Parietal lobe (tissue), 1 donor: Measurements from ENCODE around the gene PLA1A. TPM values are rescaled to one million over a fixed set of nuclear protein-coding genes. Genes with fewer than 3 reads are reported as not detected.

Experiments
- total RNA-seq: library from RNA; depleted of rRNA; stranded (reverse); fragments of >200 nt; gene quantifications from one replicate; pipeline ENCODE4 v1.2.3, GENCODE V29; 2014

PLA1A gene, protein sequence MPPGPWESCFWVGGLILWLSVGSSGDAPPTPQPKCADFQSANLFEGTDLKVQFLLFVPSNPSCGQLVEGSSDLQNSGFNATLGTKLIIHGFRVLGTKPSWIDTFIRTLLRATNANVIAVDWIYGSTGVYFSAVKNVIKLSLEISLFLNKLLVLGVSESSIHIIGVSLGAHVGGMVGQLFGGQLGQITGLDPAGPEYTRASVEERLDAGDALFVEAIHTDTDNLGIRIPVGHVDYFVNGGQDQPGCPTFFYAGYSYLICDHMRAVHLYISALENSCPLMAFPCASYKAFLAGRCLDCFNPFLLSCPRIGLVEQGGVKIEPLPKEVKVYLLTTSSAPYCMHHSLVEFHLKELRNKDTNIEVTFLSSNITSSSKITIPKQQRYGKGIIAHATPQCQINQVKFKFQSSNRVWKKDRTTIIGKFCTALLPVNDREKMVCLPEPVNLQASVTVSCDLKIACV
- total RNA-seq: 0.31 TPM

DNA sequence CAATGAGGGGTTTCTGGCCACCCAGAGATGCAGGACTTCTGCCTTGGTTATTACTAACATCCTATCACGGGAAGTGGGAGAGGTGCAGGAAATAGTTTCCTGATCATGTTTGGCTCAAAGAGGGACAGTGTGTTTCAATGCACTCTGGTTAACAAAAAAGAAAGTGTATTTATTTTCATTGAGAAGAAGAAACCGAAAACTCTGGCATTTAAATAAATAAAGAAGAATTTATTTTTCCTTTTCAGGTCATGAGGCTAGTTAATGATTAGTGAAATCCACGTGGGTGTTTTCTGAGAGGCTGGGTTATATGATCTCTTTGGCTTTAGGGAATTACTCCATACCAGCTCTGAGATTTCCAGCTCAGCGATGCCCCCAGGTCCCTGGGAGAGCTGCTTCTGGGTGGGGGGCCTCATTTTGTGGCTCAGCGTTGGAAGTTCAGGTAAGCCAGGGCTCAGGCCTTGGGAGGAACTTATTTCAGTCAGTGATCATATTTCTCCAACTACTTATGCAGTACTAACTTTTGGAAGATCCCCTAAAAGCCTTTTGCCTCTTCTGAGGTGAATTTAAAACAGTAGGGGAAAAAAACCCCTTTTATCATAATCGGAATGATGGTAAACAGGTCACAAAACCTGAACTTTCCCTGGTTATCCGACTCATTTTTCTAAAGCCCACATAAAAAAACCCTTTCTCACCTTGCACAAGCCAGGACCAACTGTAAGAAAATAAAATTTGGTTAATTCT is at the start of gene PLA1A:
Gene PLA1A (plus strand): TSS at position 338 of the 741 bp plus-strand sequence. CDS start 29 bp downstream, at position 367.

DNA sequence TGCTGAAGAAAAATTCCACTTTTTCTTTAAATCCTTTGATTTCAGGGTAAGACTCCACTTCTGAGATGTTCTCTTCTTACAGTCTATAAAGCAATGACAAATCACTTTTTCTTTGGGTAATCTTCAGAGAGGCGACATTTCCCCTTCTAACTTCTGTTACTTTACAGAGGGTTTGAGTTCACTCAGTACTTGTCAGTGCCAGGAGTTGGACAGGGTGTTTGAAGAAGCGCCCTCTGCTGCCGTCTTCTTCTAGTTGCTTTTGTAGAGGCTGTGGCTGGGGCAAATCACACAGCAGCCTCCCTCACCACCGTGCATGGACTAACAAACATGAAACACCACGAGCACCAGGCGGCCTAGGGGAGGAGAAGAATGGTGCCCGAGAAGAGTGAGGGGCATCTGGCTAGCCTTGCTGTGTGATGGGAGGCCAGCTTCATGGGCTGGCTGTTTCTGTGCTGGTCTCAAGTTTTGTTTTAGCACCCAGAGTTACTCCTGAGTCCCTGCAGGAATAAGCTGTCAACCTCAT is 38.2 kb upstream of the PLA1A start, which contains the start of gene CD80:
Gene CD80 (minus strand): TSS at position 174 of the 523 bp plus-strand sequence. CDS start 1,886 bp downstream, outside the sequence.

DNA sequence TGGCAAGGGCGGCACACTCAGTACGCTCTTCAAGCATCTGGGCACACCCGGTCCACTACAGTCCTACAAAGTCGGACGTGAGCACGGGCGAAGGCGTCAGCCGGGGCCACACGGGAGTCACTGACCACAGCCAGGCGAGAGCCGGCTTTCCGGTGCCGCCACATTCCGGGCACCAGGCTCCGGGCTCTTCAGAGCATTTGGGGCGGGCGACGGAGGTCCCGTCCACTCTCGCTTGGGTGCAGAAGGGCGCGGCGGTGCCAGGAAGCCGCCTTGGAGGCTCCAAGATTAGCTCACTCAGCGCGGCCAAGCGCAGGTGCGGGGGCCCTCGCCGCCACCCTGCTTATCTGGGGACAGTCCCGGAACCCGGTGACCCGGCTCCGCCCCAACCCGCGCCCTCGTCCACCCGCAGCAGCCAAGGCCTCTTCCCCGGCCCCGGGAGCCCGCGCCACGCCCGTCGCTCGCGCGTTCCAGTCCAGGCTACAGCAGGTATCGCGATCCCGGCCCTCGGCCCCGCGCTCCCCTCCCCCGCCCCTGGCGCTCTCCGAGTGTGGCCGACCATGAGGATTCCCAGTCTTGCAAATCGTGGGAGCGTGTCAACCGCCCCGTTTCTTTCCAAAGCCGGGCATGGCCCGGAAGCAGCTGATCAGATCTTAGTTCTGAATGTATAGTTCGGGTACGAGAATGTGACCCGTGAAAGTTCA is 18.2 kb upstream of the PLA1A start, which contains the start of gene ADPRH:
Gene ADPRH (plus strand): TSS at position 127 of the 701 bp plus-strand sequence. CDS start 2,678 bp downstream, outside the sequence.

DNA sequence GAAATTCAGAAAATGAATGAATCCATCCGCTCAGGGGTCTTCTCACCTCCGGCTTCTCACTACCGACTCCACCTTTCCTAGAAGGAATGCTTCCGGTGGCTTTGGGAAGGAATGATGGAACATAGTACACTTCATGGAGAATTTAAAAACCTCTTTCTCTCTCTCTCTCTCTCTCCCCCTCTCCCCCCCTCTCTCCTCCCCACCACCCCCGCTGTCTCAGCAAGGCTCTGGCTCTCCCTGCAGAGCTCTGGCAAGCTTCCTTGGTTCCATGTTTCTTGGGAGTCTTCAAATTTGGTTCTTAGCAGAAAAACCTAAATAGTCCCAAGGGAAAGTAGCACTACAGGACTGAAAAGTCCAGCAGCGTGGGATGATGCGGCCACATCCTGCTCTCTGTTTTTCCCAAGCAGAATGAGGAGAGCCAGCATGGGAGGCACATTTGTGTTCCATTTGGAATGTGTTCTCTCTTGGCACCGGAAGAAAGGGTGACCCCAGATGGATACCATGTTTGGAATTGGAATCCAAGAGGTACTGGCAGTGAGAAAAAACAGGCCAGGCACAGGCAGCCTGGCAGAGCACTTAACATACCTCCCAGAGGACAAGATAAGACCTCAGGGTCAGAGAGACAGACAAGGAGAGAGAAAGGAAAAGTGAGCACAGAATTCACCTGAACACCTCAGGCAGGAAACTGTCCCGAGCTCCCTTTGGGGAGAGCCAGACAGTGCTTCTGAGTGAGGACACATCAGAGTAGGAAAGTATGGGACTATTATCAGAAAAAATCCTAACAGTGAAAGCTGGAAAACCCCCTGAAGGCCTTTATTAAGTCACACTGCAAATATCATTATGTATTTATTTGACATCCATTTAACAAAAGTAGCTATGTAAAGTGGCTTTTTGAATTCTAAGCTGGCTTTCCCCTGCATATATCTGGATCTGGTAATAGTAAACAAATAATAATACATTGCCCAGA is 63.1 kb downstream of the PLA1A start, which contains the start of gene POPDC2:
Gene POPDC2 (minus strand): TSS at position 116 of the 967 bp plus-strand sequence. CDS start 166 bp downstream, outside the sequence.

DNA sequence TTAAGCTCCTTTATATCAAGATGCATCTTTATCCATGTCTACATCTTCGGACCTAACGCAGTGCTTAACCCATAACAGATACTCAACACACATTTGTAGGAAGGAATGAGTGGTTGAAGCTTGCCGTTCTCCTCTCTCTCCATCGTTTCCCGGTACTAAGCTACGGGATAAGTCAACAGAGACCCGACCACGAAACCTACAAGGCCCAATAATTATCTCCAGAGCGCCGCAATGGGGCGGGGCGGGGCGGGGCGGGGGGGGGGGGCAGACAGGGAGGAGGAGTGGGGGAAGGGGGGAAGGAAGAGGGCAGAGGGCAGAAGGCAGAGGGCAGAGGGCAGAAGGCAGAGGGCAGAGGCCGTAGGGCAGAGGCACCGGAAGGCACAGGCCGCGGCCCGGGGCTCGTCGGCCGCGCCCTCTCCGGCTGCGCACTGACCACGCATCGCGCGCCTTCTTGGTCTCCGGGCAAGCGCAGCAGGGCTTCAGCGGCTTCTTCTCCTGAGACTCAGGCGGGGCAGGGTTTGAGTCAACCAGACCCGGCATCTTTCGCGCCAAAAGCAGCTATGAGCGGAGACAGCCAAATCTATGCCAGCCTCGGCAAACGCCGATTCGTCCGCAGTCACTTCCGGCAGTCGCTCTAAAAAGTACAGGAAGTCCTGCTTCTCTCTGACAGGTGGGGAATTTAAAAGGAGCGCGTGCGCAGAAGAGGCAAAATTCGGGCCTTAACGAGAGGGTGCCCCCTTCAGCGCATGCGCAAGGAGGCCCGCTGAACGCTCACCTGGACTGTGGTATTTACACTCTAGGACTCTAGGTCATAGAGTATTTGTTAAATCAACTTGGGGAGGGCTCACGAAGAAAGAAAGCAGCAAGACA is 79.3 kb downstream of the PLA1A start, which contains the start of gene COX17:
Gene COX17 (minus strand): TSS at position 636 of the 870 bp plus-strand sequence. CDS start 96 bp downstream, at position 540.

Other genes with a start within 250 kb of the PLA1A start
- 36.0 TPM for gene TMEM39A, start 134.3 kb upstream of the PLA1A start, total RNA-seq
- gene POGLUT1, start 128.9 kb upstream of the PLA1A start, total RNA-seq: 31.9 TPM
- gene TIMMDC1, start 99.3 kb upstream of the PLA1A start, total RNA-seq: 30.0 TPM
- gene CD80, start 38.3 kb upstream of the PLA1A start, total RNA-seq: not detected
- gene ADPRH, start 18.4 kb upstream of the PLA1A start, total RNA-seq: 1.3 TPM
- gene POPDC2, start 62.7 kb downstream of the PLA1A start, total RNA-seq: 2.5 TPM
- 16.0 TPM for gene COX17, start 79.5 kb downstream of the PLA1A start, total RNA-seq
- 13.5 TPM for gene CFAP91, start 105.1 kb downstream of the PLA1A start, total RNA-seq
- gene NR1I2, start 184.2 kb downstream of the PLA1A start, total RNA-seq: 0.63 TPM